ENCODE data around the gene TTLL11.
"Not testable (repeated sequence)": the region's sequence is repeated elsewhere in the genome, so short reads cannot be mapped to it uniquely, and the experiment has no call there.

The TTLL11 gene

DNA sequence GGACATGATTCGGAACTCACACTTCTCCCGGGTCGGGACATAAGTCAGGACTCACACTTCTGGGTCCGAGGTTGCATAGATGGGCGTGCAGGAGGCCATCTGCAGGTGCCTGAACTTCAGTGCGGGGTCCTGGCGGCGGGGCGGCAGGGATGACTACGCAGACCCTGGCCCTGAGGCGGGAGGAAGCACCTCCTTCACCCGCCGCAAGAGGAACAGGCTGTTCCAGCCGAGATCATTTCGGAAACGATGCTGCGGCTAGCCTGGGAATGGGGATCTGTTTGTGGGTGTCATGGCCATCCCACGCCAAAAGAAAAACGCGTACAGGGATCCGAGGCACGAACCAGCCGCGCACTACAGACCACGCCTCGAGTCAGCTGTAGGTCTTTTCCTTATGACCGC lies 196.6 kb downstream of the TTLL11 start:
- no peak for DNase-seq

DNA sequence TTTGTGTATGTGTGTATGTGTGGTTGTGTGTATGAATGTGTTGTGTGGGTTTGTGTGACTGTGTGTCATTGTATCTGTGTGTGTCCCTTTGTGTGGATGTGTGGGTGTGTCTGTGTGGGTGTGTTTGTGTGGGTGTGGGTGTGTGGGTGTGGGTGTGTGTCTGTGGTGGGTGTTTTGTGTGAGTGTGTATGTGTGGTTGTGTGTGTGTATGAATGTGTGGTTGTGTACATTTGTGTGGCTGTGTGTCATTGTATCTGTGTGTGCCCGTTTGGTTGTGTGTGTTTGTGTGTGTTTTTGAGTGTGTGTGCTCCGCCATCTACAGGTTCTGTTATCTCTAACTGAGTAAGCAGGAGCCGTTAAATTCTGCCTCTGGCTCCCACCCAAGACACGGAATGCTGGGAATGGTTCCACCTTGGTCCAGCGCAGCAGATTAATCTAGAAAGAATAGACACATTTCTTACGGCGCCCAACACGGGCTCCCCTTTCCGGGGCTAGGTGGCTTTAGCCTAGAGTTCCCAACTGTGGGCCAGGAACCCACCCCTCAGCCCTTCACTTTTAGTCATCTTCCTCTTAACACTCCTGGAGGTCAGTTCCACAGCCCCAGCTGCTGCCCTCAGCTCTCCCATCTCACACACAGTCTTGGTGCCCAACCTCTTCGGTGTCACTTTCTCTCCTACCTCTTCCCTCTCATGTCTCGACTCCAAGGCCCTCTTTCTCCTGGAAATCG lies 197.1 kb downstream of the TTLL11 start:
- DNase-seq: no peak

DNA sequence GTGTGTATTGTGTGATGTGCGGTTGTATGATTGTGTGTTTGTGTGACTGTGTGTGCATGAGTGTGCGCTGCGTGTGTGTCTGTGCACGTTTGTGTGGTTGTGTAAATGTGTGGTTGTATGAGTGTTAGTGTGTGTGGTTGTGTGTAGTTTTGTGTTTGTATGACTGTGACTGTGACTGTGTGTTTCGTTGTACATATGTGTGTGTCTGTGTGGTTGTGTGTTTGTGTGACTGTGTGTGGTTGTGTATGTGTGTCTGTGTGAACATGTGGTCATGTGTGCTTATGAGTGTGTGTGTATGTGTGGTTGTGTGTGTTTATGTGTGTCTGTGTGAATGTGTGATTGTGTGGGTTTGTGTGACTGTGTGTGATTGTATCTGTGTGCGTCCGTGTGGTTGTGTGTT lies 197.8 kb downstream of the TTLL11 start:
- no peak for DNase-seq

GRCh38 chr9:121894380-121894779 lies 198.7 kb downstream of the TTLL11 start:
- not testable (repeated sequence) for DNase-seq

DNA sequence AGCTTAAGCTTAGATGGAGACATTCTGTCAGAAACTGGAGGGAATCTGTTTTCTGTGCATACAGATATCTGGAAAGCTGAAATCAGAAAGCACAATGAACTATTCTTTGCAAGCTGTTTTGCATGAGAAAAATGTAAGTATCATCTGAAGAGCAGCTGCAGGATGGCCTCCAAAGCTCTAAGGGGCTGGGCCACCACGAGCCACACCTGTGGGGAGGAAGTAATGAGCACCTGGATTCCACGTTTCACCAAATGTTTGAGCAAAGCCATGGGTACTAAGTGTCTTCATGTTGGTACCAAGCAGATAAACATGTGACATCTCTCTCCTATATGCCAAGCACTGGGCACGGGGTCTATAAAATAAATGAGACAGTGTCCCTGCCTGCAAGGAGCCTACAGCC lies 199.3 kb downstream of the TTLL11 start:
- no peak for DNase-seq

DNA sequence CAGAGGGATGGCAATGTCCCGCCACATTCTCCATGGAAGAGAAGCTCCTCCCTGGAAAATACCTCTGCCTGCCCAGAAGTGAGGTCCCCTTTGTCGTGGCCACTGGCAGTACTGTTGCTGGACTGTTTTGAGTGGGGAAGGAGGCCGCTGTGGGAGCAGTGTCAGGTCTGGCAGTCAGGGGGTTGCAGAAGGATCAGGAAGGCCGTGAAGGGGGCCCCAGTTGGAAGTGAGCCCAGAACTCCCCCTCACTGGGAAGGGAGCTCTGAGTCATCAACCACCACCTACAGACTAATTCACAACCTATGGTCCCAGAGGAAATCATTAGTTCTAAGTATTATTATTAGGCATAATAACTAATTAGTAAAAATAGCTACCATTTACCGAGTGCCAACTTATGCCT lies 200.4 kb downstream of the TTLL11 start:
- DNase-seq: no peak

GRCh38 chr9:121890746-121891145 lies 202.4 kb downstream of the TTLL11 start:
- no peak for DNase-seq

DNA sequence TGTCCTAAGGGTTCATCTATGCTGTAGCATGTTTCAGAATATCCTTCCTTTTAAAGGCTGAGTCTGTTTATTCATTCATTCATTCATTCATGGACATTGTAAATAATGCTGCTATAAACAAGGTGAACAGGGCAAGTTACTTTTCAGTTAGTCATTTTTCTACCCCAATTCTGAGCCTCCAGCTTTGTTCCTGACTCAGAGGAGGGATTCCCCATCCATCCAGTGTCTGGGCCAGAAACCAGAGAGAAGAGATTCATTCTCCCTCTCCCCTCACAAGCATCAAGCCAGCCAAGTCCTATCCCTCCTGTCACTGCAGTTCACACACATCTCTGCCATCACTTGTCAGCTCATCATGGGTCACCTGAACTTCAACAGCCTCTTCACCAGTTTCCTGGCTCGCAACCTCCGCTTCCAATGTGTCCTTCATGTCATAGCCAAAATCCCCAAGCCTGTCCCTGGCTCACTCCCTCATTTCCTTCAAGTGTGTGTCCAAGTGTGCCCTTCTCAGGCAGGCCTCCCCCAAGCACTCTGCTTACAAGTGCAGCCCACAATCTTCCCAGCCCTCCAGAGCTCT lies 203.0 kb downstream of the TTLL11 start:
- no peak for DNase-seq

- DNase-seq: no peak
Observed at GRCh38 chr9:121888438-121888775, 204.7 kb downstream of the TTLL11 start.

DNA sequence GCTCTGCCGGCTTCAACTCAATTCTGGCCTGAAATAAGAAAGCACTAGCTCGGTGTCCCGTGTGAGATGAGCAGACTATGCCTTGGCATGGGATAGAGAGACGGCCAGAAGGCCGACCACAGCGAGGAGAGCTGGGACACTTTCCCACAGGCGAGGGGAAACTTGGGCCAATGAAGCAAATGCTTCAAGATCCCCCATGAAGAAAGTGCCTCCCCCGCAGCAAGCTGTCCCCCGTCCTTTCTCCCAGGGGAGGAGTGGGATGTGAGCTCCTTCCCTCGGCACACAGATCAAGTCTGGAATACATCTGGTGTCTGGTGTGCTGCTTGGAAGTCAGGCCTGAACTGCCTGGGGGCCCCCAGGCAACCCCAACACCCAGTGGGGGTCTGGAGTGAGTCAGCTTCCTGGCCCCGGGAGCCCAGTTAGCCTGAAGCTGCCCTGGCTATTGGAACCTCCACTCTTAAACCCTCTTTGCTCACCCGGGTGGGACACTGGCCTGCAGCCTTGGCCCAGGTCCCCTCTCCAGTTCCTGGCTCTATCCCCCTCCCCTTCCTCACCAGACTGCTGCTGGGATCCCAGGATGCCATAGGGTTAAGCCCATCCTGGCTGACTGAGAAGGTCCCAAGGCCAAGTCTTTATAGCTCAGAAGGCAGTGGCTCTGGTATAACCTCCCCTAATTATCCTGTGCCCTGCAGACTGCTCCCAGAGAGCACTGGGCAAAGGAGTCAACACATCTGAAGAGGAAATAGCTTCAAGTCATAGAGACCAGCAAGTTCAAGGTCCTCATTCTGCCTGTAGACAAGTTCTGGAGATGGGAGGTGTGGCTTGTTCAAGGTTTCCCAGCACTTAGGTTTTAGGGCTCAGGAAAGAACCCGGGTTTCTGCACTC lies 205.3 kb downstream of the TTLL11 start:
- DNase-seq: no peak

DNA sequence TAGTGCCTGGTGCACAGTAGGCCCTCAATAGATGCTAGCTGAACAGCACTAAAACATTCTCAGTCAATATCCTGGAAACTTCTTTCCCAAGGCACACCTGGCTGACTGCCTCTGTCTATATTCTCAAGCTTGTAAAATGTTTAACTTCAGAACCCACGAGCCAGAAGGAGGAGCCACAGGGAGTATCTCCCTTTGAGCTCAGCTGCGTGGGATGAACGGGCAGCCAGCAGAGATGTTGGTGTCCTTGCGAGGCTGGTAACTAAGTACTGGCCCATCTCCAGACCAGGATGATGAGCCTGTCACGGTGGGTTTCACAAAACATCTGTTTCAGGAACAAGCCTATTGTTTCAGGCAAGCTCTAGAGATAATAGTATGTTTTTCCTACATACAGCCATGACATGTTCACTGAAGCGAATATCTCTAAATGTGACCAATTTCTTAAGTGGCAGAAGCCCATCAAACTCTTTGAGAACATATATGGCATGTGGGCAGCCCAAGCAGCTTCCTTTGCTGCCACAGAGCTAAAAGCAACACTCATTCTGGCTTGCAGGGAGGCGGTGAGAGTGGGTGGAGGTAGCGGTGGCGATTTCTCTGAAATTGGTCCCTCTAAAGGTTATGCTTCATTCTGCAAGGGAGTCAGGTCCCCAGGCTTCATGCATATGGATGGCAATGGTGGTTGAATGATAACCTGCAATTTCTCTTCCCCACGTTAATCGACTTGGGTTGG lies 206.2 kb downstream of the TTLL11 start:
- no peak for DNase-seq

DNA sequence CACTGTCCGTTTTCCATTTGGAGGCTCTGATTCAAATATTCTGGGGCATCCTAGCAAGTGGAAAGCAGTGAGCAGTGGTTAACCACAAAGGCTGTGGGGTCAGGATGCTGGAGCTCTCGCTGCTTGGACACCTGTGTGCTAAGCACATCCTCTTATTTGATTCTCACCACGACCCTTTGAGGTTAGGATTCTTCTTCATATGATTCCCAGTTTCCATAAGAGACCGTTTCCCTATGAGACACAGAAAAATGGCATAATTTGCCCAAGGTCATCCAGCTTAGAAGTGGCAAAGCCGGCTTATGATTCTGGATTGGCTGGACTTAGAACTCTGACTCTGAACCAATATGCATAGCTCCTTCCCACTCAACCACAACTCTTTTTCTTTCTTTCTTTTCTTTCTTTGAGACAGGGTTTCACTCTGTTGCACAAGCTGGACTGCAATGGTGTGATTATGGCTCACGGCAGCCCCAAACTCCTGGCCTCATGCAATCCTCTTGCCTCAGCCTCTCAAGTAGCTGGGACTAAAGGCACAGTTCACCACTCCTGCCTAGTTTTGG lies 207.7 kb downstream of the TTLL11 start:
- DNase-seq: no peak

- DNase-seq: no peak
Observed at GRCh38 chr9:121884057-121884541, 209.0 kb downstream of the TTLL11 start.

GRCh38 chr9:121883281-121884056 lies 209.6 kb downstream of the TTLL11 start:
- no peak for DNase-seq

- DNase-seq: no peak
Observed at GRCh38 chr9:121881920-121882500, 211.1 kb downstream of the TTLL11 start.

DNA sequence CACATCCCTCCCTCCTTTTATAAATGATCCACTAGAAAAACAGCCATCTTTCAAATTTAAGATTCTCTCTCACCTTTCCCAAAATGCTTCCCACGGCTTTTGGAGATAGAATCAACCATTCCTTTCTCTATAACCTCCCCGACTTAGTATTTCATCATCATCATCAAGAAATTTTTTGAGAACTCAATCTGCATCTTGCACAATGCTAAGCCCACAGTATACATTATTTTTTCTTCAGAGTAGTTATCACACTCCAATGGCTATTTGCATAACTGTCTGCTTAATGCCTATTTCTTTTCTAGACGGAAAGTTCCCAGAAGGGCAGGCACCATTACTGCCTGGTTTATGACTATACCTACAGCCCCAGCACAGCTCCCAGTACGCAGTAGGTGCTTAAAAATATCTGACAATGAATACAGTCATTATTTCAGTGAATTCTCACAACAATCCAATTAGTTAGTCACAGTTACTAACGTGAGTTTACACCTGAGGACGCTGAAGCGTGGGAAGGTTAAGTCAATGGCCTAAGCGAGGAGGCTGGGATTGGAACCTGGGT lies 212.7 kb downstream of the TTLL11 start:
- DNase-seq: no peak

DNA sequence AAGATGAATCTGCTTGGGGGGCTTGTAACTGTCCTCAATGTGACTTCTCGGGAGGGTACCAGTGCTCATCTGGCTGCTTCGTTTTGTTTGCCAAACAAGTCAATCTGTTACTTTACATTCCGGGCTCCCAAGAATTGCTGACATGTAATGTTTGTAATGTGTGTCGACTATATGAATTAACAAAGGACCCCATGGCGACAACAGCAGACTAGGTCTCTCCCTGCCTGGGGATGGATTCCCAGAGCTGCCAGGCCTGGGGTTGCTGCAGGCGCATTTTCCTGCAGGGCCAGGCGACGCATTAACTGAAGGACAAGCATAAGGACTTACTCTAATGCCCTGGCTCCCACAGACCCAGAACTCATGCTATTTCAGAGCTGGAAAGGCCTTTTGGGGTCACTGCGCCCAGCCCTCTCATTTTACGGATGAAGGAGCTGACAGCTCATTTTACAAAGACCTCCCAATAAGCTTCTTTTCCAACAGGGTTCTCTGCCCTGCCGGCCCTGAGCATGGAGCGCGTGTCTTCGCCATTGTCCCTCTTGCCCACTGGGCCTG lies 214.8 kb downstream of the TTLL11 start:
- DNase-seq: no peak

DNA sequence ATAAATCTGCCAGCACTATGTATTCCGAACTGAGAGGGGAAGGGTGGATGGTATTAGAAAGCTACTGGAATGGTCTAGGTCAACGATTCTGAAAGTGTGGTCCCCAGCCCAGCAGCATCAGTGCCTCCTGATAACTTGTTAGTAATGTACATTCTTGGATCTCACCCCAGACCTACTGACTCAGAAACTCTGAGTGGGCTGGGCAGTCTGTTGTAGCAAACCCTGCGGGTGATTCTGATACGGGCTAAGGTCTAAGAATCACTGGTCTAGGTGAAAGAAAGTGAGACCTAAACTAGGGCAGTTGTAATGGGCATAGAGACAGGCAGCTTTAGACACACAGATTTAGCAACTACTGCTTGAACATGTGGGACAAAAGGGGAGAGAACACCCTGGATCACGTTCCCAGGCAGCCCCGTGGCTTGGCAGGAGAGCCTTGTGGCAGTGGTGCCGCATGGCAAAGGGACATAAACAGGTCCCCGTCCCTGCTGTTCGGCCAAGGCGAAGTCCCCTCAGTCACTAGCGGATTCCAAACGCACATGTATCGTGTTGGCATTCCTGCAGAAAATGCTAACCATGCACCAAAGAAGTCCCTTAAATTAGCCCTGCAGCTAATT lies 216.3 kb downstream of the TTLL11 start:
- DNase-seq: no peak

GRCh38 chr9:121876255-121876654 lies 216.9 kb downstream of the TTLL11 start:
- no peak for DNase-seq

DNA sequence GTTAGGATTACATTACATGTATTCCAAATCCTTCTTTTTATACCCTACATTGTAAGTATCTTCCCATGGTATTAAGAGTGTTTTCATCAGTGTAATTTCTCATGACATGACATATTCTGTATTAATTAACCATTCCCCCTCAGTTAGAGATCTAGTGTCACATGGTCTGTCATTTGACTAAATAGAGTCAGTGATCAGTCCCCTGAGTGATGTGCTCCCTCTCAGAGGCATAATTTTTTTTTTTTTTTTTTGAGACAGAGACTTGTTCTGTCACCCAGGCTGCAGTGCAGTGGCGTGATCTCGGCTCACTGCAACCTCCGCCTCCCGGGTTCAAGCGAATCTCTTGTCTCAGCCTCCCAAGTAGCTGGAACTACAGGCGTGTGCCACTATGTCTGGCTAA lies 218.6 kb downstream of the TTLL11 start:
- DNase-seq: no peak

Data from CD4-positive, alpha-beta T cell treated with Interleukin-21 for 1 hour (primary cell).